Endothelial cell of umbilical vein (primary cell): ENCODE data around the gene NANOGP8. TPM values are rescaled to one million over a fixed set of nuclear protein-coding genes. Genes with fewer than 3 reads are reported as not detected.

Source experiments
- polyA plus RNA-seq, 4 experiments: library from polyadenylated mRNA; depleted of rRNA in 3 of 4; stranded (reverse) in 3 of 4; unstranded in 1 of 4; fragments of >200 nt; gene quantifications; 2 replicates each; pipeline versions ENCODE4 v1.2.1 to v1.2.3, GENCODE V29; 2011 to 2012; ENCODE audit warnings: missing spikeins in 1 of 4
- total RNA-seq: library from RNA; stranded (reverse); gene quantifications from 2 replicates; pipeline ENCODE4 v1.2.3, GENCODE V29; 2021

The NANOGP8 gene
- total and polyA plus RNA-seq, 2 donors (not counting 3 experiments of a cell fraction or from before 2014, with no cell fraction given): not detected

Other genes with a start within 250 kb of the NANOGP8 start
- 37.5 and 37.7 TPM in 2 replicates for gene AQR, start 115.6 kb downstream of the NANOGP8 start, total RNA-seq
- 18.7 and 18.9 TPM in 2 replicates for gene AQR, start 115.6 kb downstream of the NANOGP8 start, polyA plus RNA-seq
- gene ZNF770, start 97.0 kb downstream of the NANOGP8 start, total RNA-seq: 29.3 and 30.3 TPM in 2 replicates
- 4.7 and 6.4 TPM in 2 replicates for gene ZNF770, start 97.0 kb downstream of the NANOGP8 start, polyA plus RNA-seq